ENCODE data around the gene PPP6R2.
"Not testable (repeated sequence)": the region's sequence is repeated elsewhere in the genome, so short reads cannot be mapped to it uniquely, and the experiment has no call there.

The PPP6R2 gene

GRCh38 chr22:50398831-50399648, 55.9 kb downstream of the PPP6R2 start:
- DNase-seq (ENCODE audit: low read depth in 2 of 2) = no peak

GRCh38 chr22:50399751-50400331, 56.7 kb downstream of the PPP6R2 start:
- DNase-seq (ENCODE audit: low read depth in 2 of 2) = no peak

- no peak for DNase-seq (ENCODE audit: low read depth in 2 of 2)
Measured at GRCh38 chr22:50400406-50400805, 57.3 kb downstream of the PPP6R2 start.

- no peak for DNase-seq (ENCODE audit: low read depth in 2 of 2)
Measured at GRCh38 chr22:50400931-50401330, 57.8 kb downstream of the PPP6R2 start.

GRCh38 chr22:50401907-50402306, 58.8 kb downstream of the PPP6R2 start:
- no peak for DNase-seq (ENCODE audit: low read depth in 2 of 2)

GRCh38 chr22:50403701-50404101, 60.6 kb downstream of the PPP6R2 start:
- DNase-seq (ENCODE audit: low read depth in 2 of 2) = no peak

GRCh38 chr22:50406416-50407170, 63.5 kb downstream of the PPP6R2 start:
- DNase-seq (ENCODE audit: low read depth in 2 of 2) = no peak

- DNase-seq (ENCODE audit: low read depth in 2 of 2) = no peak
Measured at GRCh38 chr22:50408311-50408710, 65.2 kb downstream of the PPP6R2 start.

- DNase-seq (ENCODE audit: low read depth in 2 of 2) = not testable (repeated sequence)
Measured at GRCh38 chr22:50408954-50409353, 65.8 kb downstream of the PPP6R2 start.

- DNase-seq (ENCODE audit: low read depth in 2 of 2) = no peak
Measured at GRCh38 chr22:50414476-50415248, 71.5 kb downstream of the PPP6R2 start.

- DNase-seq (ENCODE audit: low read depth in 2 of 2) = no peak
Measured at GRCh38 chr22:50415426-50415825, 72.3 kb downstream of the PPP6R2 start.

GRCh38 chr22:50416996-50417395, 73.9 kb downstream of the PPP6R2 start:
- no peak for DNase-seq (ENCODE audit: low read depth in 2 of 2)

- DNase-seq (ENCODE audit: low read depth in 2 of 2) = no peak
Measured at GRCh38 chr22:50417411-50418210, 74.5 kb downstream of the PPP6R2 start.

GRCh38 chr22:50418624-50419023, 75.5 kb downstream of the PPP6R2 start:
- DNase-seq (ENCODE audit: low read depth in 2 of 2) = no peak

GRCh38 chr22:50419116-50419515, 76.0 kb downstream of the PPP6R2 start:
- DNase-seq (ENCODE audit: low read depth in 2 of 2) = no peak

GRCh38 chr22:50420015-50420414, 76.9 kb downstream of the PPP6R2 start:
- no peak for DNase-seq (ENCODE audit: low read depth in 2 of 2)

- DNase-seq (ENCODE audit: low read depth in 2 of 2) = no peak
Measured at GRCh38 chr22:50420581-50420980, 77.5 kb downstream of the PPP6R2 start.

- DNase-seq (ENCODE audit: low read depth in 2 of 2) = no peak
Measured at GRCh38 chr22:50422046-50422445, 78.9 kb downstream of the PPP6R2 start.

- no peak for DNase-seq (ENCODE audit: low read depth in 2 of 2)
Measured at GRCh38 chr22:50422961-50423815, 80.1 kb downstream of the PPP6R2 start.

GRCh38 chr22:50423956-50424355, 80.8 kb downstream of the PPP6R2 start:
- DNase-seq (ENCODE audit: low read depth in 2 of 2) = no peak

Measured in stimulated activated CD8-positive, alpha-beta memory T cell treated with anti-CD3 and anti-CD28 coated beads, Interleukin-7, amount 100 ng/mL, for 4 hours (primary cell).